ENCODE results near the gene DNAJC3.

DNA sequence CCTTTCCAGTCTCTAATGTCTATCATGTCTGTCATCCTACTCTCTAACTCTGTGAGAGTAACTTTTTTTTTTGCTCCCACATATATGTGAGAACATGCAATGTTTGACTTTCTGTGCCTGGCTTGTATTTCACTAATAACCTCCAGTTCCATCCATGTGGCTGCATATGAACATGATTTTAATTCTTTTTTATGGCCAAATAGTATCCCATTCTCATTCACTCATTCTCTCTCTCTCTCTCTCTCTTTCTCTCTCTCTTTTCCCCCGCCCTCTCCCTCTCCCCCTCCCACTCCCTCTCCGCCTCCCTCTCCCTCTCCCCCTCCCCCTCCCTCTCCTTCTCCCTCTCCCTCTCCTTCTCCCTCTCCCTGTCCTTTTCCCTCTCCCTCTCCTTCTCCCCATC lies 52.0 kb downstream of the DNAJC3 start:
- TF ChIP-seq CTCF (IDR thresholded peaks at IDR 0.05; ENCODE audit: low read depth, low read length) (no peak), EZH2phosphoT487 (IDR thresholded peaks at IDR 0.05; ENCODE audit: low read depth) (no peak)

Measured in OCI-LY3 (cell line).